GM15510 (cell line): ENCODE measurements around the gene HDAC11.

Source experiments
- POLR2A ChIP-seq: IDR thresholded peaks from 3 replicates; pipeline ENCODE4 v1.6.1; 2011; ENCODE audit warnings: borderline replicate concordance; ENCODE audit not compliant: insufficient read length; ENCODE audit errors: extremely low read depth

HDAC11 gene

GRCh38 chr3:13524979-13525669 is 45.0 kb downstream of the HDAC11 start:
- TF ChIP-seq POLR2A = no peak

- TF ChIP-seq POLR2A = no peak
These were observed 45.9 kb downstream of the HDAC11 start for GRCh38 chr3:13525827-13526625.

GRCh38 chr3:13526626-13526949 is 46.5 kb downstream of the HDAC11 start:
- TF ChIP-seq POLR2A = no peak

- no peak for TF ChIP-seq POLR2A
These were observed 48.2 kb downstream of the HDAC11 start for GRCh38 chr3:13528217-13528867.

- no peak for TF ChIP-seq POLR2A
These were observed 49.3 kb downstream of the HDAC11 start for GRCh38 chr3:13529196-13530112.

- no peak for TF ChIP-seq POLR2A
These were observed 50.3 kb downstream of the HDAC11 start for GRCh38 chr3:13530241-13531009.

GRCh38 chr3:13532085-13532484 is 52.0 kb downstream of the HDAC11 start:
- no peak for TF ChIP-seq POLR2A

- no peak for TF ChIP-seq POLR2A
These were observed 52.5 kb downstream of the HDAC11 start for GRCh38 chr3:13532631-13533030.

- no peak for TF ChIP-seq POLR2A
These were observed 53.8 kb downstream of the HDAC11 start for GRCh38 chr3:13533885-13534301.

- TF ChIP-seq POLR2A = no peak
These were observed 55.4 kb downstream of the HDAC11 start for GRCh38 chr3:13535526-13535875.

GRCh38 chr3:13535905-13536304 is 55.8 kb downstream of the HDAC11 start:
- no peak for TF ChIP-seq POLR2A

GRCh38 chr3:13536432-13536831 is 56.3 kb downstream of the HDAC11 start:
- no peak for TF ChIP-seq POLR2A

- no peak for TF ChIP-seq POLR2A
These were observed 56.7 kb downstream of the HDAC11 start for GRCh38 chr3:13536832-13537231.

GRCh38 chr3:13537244-13537908 is 57.3 kb downstream of the HDAC11 start:
- no peak for TF ChIP-seq POLR2A

GRCh38 chr3:13537909-13538296 is 57.8 kb downstream of the HDAC11 start:
- no peak for TF ChIP-seq POLR2A
